Stimulated activated CD8-positive, alpha-beta memory T cell treated with anti-CD3 and anti-CD28 coated beads, Interleukin-4, amount 100 ng/mL, for 1 hour (primary cell): ENCODE measurements around the gene GRID1.

ENCODE experiments used
- DNase-seq, 2 donors: peaks; one replicate each; pipeline ENCODE4 v3.0.0-alpha.2; 2020; ENCODE audit warnings: low read depth in 2 of 2, low spot score in 1 of 2

The GRID1 gene

GRCh38 chr10:85593226-85593772 is 773.3 kb downstream of the GRID1 start:
- no peak for DNase-seq

GRCh38 chr10:85581371-85581770 is 785.2 kb downstream of the GRID1 start:
- no peak for DNase-seq

GRCh38 chr10:85580585-85580984 is 786.0 kb downstream of the GRID1 start:
- no peak for DNase-seq

GRCh38 chr10:85578860-85579259 is 787.7 kb downstream of the GRID1 start:
- DNase-seq: no peak

- DNase-seq: no peak
These were observed 791.2 kb downstream of the GRID1 start for GRCh38 chr10:85575441-85575840.

- no peak for DNase-seq
These were observed 795.7 kb downstream of the GRID1 start for GRCh38 chr10:85570871-85571270.

GRCh38 chr10:85565381-85565780 is 801.2 kb downstream of the GRID1 start:
- DNase-seq: no peak

GRCh38 chr10:85558533-85558932 is 808.1 kb downstream of the GRID1 start:
- no peak for DNase-seq

GRCh38 chr10:85557706-85558105 is 808.9 kb downstream of the GRID1 start:
- no peak for DNase-seq

GRCh38 chr10:85557077-85557476 is 809.5 kb downstream of the GRID1 start:
- DNase-seq: no peak
